ENCODE results near the gene TMSB10. TPM values are rescaled to one million over a fixed set of nuclear protein-coding genes. Genes with fewer than 3 reads are reported as not detected.

TMSB10 gene
- total and polyA plus RNA-seq, 2 of the 13 experiments (the other 11 are each of a cell fraction or from before 2014, with no cell fraction given), result 665 to 708 TPM

DNA sequence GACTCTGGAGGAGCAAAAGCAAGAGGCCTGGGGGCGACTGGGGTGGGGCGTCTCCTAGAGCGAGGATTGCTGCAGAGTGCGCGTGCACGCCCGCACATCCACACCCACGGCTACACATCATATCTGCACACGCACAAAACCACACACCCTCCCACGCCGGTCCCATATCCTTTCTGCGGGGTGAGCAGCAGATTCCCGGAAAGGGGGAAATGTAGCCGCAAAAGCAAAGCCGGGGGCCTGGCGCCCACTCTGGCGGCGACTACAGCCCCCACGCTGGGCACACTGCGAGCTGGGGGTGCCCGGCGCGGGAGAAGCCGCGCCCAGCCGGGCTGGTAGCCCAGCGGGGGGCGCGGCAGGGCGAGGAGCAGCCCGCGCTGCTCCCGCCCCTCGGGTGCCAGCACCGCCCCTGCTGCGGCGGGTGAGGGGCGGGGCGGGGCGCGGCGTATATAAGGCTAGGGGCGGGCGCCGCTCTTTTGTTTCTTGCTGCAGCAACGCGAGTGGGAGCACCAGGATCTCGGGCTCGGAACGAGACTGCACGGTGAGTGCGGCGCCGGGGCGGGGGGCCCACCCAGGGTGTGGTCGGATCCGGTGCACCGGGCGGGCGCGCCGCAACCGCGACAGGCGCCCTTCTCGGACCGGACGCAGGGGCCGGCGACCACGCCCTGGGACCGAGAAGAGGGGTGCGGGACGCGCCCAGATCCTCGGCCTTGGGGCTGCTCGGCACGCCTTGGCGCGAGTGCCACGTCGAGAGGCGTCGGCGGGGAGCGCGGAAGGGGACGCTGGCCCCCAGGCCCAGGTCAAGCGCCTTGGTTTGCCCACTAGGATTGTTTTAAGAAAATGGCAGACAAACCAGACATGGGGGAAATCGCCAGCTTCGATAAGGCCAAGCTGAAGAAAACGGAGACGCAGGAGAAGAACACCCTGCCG is at the start of gene TMSB10 (continued):
- TF ChIP-seq SRSF4 (IDR thresholded peaks at IDR 0.05; ENCODE audit: low read depth, low read length, poor library complexity, severe bottlenecking) (no peak), HNF4A (CRISPR knock-in tag; IDR thresholded peaks at IDR 0.05) (0 out of 2 replicates have a peak, but pooled peaks have one; percentile 11), JUNB (CRISPR knock-in tag; IDR thresholded peaks at IDR 0.05; ENCODE audit: borderline replicate concordance) (no peak), BRCA1 (CRISPR knock-in tag; IDR thresholded peaks at IDR 0.05) (0 out of 2 replicates have a peak, but pooled peaks have one; percentile 45), ZNF747 (CRISPR knock-in tag; IDR thresholded peaks at IDR 0.05; ENCODE audit: borderline replicate concordance) (0 out of 2 replicates have a peak, but pooled peaks have one; percentile 69), EZH2 (conservative IDR thresholded peaks at IDR 0.05; ENCODE audit: low read depth, low read length) (no peak), ETV6 (CRISPR knock-in tag; conservative IDR thresholded peaks at IDR 0.05) (no peak), PHF5A (CRISPR knock-in tag; IDR thresholded peaks at IDR 0.05; ENCODE audit: low read depth, unreplicated experiment) (peak; percentile 14), SOX6 (IDR thresholded peaks at IDR 0.05) (no peak), SOX6 (CRISPR knock-in tag; IDR thresholded peaks at IDR 0.05) (peak; percentile 69; the same call in 1 of the 2 replicates), MED1 (CRISPR knock-in tag; IDR thresholded peaks at IDR 0.05) (peak; percentile 85)
- TF ChIP-seq, protein P1, sequence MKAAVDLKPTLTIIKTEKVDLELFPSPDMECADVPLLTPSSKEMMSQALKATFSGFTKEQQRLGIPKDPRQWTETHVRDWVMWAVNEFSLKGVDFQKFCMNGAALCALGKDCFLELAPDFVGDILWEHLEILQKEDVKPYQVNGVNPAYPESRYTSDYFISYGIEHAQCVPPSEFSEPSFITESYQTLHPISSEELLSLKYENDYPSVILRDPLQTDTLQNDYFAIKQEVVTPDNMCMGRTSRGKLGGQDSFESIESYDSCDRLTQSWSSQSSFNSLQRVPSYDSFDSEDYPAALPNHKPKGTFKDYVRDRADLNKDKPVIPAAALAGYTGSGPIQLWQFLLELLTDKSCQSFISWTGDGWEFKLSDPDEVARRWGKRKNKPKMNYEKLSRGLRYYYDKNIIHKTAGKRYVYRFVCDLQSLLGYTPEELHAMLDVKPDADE (CRISPR knock-in tag; IDR thresholded peaks at IDR 0.05), result no peak
- TF ChIP-seq, protein P2, sequence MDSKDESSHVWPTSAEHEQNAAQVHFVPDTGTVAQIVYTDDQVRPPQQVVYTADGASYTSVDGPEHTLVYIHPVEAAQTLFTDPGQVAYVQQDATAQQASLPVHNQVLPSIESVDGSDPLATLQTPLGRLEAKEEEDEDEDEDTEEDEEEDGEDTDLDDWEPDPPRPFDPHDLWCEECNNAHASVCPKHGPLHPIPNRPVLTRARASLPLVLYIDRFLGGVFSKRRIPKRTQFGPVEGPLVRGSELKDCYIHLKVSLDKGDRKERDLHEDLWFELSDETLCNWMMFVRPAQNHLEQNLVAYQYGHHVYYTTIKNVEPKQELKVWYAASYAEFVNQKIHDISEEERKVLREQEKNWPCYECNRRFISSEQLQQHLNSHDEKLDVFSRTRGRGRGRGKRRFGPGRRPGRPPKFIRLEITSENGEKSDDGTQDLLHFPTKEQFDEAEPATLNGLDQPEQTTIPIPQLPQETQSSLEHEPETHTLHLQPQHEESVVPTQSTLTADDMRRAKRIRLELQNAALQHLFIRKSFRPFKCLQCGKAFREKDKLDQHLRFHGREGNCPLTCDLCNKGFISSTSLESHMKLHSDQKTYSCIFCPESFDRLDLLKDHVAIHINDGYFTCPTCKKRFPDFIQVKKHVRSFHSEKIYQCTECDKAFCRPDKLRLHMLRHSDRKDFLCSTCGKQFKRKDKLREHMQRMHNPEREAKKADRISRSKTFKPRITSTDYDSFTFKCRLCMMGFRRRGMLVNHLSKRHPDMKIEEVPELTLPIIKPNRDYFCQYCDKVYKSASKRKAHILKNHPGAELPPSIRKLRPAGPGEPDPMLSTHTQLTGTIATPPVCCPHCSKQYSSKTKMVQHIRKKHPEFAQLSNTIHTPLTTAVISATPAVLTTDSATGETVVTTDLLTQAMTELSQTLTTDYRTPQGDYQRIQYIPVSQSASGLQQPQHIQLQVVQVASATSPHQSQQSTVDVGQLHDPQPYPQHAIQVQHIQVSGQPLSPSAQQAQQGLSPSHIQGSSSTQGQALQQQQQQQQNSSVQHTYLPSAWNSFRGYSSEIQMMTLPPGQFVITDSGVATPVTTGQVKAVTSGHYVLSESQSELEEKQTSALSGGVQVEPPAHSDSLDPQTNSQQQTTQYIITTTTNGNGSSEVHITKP (CRISPR knock-in tag; IDR thresholded peaks at IDR 0.05; ENCODE audit: low read depth), result 0 out of 2 replicates have a peak, but pooled peaks have one; percentile 31
- TF ChIP-seq, protein P3, sequence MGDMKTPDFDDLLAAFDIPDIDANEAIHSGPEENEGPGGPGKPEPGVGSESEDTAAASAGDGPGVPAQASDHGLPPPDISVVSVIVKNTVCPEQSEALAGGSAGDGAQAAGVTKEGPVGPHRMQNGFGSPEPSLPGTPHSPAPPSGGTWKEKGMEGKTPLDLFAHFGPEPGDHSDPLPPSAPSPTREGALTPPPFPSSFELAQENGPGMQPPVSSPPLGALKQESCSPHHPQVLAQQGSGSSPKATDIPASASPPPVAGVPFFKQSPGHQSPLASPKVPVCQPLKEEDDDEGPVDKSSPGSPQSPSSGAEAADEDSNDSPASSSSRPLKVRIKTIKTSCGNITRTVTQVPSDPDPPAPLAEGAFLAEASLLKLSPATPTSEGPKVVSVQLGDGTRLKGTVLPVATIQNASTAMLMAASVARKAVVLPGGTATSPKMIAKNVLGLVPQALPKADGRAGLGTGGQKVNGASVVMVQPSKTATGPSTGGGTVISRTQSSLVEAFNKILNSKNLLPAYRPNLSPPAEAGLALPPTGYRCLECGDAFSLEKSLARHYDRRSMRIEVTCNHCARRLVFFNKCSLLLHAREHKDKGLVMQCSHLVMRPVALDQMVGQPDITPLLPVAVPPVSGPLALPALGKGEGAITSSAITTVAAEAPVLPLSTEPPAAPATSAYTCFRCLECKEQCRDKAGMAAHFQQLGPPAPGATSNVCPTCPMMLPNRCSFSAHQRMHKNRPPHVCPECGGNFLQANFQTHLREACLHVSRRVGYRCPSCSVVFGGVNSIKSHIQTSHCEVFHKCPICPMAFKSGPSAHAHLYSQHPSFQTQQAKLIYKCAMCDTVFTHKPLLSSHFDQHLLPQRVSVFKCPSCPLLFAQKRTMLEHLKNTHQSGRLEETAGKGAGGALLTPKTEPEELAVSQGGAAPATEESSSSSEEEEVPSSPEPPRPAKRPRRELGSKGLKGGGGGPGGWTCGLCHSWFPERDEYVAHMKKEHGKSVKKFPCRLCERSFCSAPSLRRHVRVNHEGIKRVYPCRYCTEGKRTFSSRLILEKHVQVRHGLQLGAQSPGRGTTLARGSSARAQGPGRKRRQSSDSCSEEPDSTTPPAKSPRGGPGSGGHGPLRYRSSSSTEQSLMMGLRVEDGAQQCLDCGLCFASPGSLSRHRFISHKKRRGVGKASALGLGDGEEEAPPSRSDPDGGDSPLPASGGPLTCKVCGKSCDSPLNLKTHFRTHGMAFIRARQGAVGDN (CRISPR knock-in tag; IDR thresholded peaks at IDR 0.05), result peak; percentile 88
- TF ChIP-seq, protein P4, sequence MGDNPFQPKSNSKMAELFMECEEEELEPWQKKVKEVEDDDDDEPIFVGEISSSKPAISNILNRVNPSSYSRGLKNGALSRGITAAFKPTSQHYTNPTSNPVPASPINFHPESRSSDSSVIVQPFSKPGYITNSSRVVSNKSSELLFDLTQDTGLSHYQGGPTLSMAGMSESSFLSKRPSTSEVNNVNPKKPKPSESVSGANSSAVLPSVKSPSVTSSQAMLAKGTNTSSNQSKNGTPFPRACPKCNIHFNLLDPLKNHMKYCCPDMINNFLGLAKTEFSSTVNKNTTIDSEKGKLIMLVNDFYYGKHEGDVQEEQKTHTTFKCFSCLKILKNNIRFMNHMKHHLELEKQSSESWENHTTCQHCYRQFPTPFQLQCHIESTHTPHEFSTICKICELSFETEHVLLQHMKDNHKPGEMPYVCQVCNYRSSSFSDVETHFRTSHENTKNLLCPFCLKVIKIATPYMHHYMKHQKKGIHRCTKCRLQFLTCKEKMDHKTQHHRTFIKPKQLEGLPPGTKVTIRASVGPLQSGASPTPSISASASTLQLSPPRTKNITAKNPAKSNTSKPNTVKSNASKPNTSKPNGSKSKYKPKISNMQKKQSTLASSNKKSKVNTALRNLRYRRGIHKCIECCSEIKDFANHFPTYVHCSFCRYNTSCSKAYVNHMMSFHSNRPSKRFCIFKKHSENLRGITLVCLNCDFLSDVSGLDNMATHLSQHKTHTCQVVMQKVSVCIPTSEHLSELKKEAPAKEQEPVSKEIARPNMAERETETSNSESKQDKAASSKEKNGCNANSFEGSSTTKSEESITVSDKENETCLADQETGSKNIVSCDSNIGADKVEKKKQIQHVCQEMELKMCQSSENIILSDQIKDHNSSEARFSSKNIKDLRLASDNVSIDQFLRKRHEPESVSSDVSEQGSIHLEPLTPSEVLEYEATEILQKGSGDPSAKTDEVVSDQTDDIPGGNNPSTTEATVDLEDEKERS (CRISPR knock-in tag; IDR thresholded peaks at IDR 0.05), result no peak

Data from HepG2 (cell line).